ENCODE measurements around the gene SLC22A16. TPM values are rescaled to one million over a fixed set of nuclear protein-coding genes. Genes with fewer than 3 reads are reported as not detected.

The SLC22A16 gene
- total and polyA plus RNA-seq, 2 donors (not counting 3 experiments of a cell fraction or from before 2014, with no cell fraction given): not detected

GRCh38 chr6:110422444-110422822, 54.0 kb downstream of the SLC22A16 start:
- H2AFZ ChIP-seq (ENCODE audit: low read depth, low read length): no peak overlapping the region
- CTCF ChIA-PET: no interaction called here
- TF ChIP-seq GATA2 (IDR thresholded peaks at IDR 0.05; ENCODE audit: insufficient read depth, insufficient read length, low read depth, low read length) (no peak), POLR2A (IDR thresholded peaks at IDR 0.05; ENCODE audit: low read depth, low read length) (no peak), EZH2 (IDR thresholded peaks at IDR 0.05; ENCODE audit: borderline replicate concordance, low read depth, low read length, severe bottlenecking) (no peak), CTCF (IDR thresholded peaks at IDR 0.05; ENCODE audit: extremely low read depth in 1 of 2, insufficient read depth in 1 of 2, low read depth in 1 of 2, low read length in 2 of 2) (no peak), FOS (IDR thresholded peaks at IDR 0.05; ENCODE audit: borderline replicate concordance, insufficient read depth, low read length) (no peak), POLR2AphosphoS5 (IDR thresholded peaks at IDR 0.05; ENCODE audit: insufficient read depth, low read depth, low read length) (no peak), JUN (IDR thresholded peaks at IDR 0.05; ENCODE audit: borderline replicate concordance, insufficient read depth, insufficient read length, low read depth) (no peak), MYC (IDR thresholded peaks at IDR 0.05; ENCODE audit: low read depth, low read length) (no peak)
- TF ChIP-seq, protein P1, sequence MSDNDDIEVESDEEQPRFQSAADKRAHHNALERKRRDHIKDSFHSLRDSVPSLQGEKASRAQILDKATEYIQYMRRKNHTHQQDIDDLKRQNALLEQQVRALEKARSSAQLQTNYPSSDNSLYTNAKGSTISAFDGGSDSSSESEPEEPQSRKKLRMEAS (IDR thresholded peaks at IDR 0.05; ENCODE audit: insufficient read depth, insufficient read length): no peak
- dilution Hi-C loops (cut with MboI; ENCODE audit: extremely low pct_ligation_motif_present, low sequenced_read_pairs) (no loop called here), intact Hi-C loops (cut with micrococcal nuclease) (no loop called here)
- POLR2A ChIA-PET: no interaction called here
- H3K9me3 ChIP-seq (replicated peaks; ENCODE audit: control insufficient read depth, insufficient read depth, low read length): no peaks in the 10 kb centered on the region
- H4K20me1 ChIP-seq (replicated peaks; ENCODE audit: control insufficient read depth, extremely low read depth, insufficient read depth, low read length): no peaks in the 10 kb centered on the region
- no peaks in the 10 kb centered on the region for H3K79me2 ChIP-seq (ENCODE audit: control insufficient read depth, insufficient read depth, low read length)
- no peak overlapping the region for H3K4me2 ChIP-seq (ENCODE audit: insufficient read depth, low read length)
- no peak overlapping the region for H3K9ac ChIP-seq (replicated peaks; ENCODE audit: extremely low read depth, insufficient read depth, low read length)
- no peaks in the 10 kb centered on the region for H3K9me1 ChIP-seq (replicated peaks; ENCODE audit: control insufficient read depth, extremely low read depth, insufficient read depth, low read length)
- H3K36me3 ChIP-seq (ENCODE audit: control insufficient read depth in 2 of 2, extremely low read depth in 1 of 2, insufficient read depth in 2 of 2, low read length in 2 of 2): no peaks in the 10 kb centered on the region
- no peak overlapping the region for H3K4me3 ChIP-seq (replicated peaks in 1 of 3; ENCODE audit: insufficient read depth in 1 of 3, low read depth in 1 of 3, low read length in 3 of 3)
- peaks cover 3 to 10% of the 10 kb centered on the region in 2 experiments for H3K27me3 ChIP-seq (ENCODE audit: control insufficient read depth in 2 of 2, insufficient read depth in 2 of 2, low read length in 2 of 2)
- no peak overlapping the region for H3K27ac ChIP-seq (ENCODE audit: insufficient read depth, low read depth, low read length)
- no TSS peak for BruUV-seq (replicated peaks)
- DNase-seq (ENCODE audit: low read depth, low spot score): no peak
- no peak for FAIRE-seq
- no peaks in the 10 kb centered on the region for H3K4me1 ChIP-seq (ENCODE audit: control insufficient read depth, extremely low read depth, insufficient read depth, low read length)
